Epithelial cell of umbilical artery (primary cell): ENCODE measurements around the gene USP16. TPM values are rescaled to one million over a fixed set of nuclear protein-coding genes. Genes with fewer than 3 reads are reported as not detected.

ENCODE experiments used
- total RNA-seq: library from RNA; depleted of rRNA; stranded (reverse); fragments of >200 nt; gene quantifications from 2 replicates; pipeline ENCODE4 v1.2.3, GENCODE V29; 2014

USP16 gene
- total RNA-seq: 37.4 and 43.2 TPM in 2 replicates

GRCh38 chr21:29024474-29025327, at the start of gene USP16:
USP16 (plus strand) TSS chr21:29024668; CDS start chr21:29027914, 3,246 bp downstream.

DNA sequence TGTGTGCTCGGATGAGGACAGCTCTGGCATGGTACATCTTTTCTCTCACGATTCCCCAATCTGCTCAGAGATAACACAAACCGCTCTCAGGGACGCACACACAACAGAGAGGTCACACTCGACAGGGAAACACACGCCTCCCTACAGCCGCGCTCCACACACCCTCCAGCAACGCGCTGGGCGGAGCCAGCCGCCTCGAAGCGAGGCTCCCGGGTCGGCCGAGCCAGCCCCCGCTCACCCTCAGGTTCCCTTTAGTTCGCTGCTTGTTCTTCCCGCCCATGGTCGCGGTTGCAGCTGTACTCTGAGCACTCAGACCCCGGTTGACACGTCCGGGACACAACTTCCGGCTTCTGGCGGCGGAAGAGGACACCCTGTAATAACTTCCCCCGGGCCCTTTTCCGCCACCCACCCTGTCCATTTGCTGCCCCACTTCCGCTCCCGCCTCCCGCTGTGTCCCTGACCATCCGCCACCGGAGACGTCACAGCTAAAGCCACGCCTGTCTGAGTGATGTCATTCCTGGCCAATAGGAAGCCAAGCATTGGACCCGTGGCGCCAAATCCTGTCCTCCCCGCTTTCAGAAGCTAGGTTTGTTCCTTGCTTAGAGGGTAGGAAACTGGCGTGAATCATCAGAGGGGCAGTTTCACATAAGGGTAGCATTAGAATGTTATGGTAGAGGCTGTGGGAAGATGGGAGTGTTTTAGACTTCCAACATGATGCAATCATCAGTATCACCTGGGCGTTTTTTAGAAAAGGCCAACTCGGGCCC, 31.8 kb upstream of the USP16 start, which contains the start of gene LTN1:
TSS of gene LTN1 (minus strand) at position 352 of the 767 bp plus-strand sequence. CDS start at position 280, 72 bp downstream.

DNA sequence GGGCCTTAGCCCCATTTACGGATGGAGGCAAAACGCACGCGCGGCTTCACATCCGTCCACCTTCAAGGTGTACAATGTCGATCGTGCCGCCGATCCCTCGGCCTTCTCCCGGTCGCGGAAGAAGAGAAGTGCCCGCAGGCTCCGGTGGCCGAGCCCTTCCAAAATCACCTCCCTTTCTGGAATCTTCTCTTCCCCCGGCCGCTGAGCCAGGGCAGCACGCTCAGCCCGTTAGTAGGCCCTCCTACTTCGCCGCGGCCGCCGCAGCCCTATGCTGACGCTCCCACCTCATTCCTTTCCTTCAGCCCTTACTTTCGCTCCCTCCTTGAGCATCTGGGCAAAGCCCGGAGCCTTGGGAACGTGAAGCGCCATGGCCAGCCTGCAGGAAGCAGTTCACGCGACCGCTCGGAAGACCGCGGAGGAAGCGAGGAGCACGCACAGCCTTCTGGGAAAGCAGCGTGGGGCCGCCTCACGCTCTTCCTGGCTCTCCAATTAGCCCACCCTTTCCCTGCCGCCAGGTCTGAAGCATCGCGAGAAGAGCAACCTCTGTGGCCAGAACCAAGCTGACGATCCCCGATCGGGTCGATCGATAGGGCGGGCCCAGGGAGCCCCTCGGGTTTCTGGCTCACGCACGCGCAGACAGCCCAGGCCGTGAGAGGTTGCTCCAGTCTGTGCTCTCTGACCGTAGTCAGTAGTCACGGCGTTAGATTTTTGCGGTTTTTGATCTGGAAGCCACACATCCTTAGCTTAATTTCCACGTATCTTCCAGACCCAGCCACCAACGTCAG, 48.9 kb downstream of the USP16 start, which contains the start of gene CCT8:
TSS of gene CCT8 (minus strand) at position 427 of the 785 bp plus-strand sequence. CDS start at position 369, 58 bp downstream.

Other genes with a start within 250 kb of the USP16 start
- 26.6 and 31.6 TPM in 2 replicates for gene LTN1, start 31.8 kb upstream of the USP16 start, total RNA-seq
- gene RWDD2B, start 5.3 kb upstream of the USP16 start, total RNA-seq: 14.0 and 24.9 TPM in 2 replicates
- gene CCT8, start 49.0 kb downstream of the USP16 start, total RNA-seq: 395 and 458 TPM in 2 replicates
- gene MAP3K7CL, start 106.0 kb downstream of the USP16 start, total RNA-seq: 3.5 and 3.6 TPM in 2 replicates